ENCODE measurements around the gene BRSK2.
A peak's percentile ranks its signal among the peaks of the same experiment; 100 is the strongest.

The BRSK2 gene

GRCh38 chr11:1388763-1389102 lies 1.0 kb upstream of the BRSK2 start:
- TF ChIP-seq CTCF (IDR thresholded peaks at IDR 0.05; ENCODE audit: insufficient read depth, missing control alignments), result no peak

GRCh38 chr11:1389103-1389931 lies 417 bp upstream of the BRSK2 start:
- DNase-seq (ENCODE audit: insufficient read length, low spot score) (peak; percentile 62), FAIRE-seq (no peak)
- peak; percentile 3 for TF ChIP-seq CTCF (IDR thresholded peaks at IDR 0.05; ENCODE audit: insufficient read depth, missing control alignments)

More at GRCh38 chr11:1388763-1389102, 1.0 kb upstream of the BRSK2 start:
- FAIRE-seq, result no peak
- no peak for DNase-seq (ENCODE audit: insufficient read length, low spot score)

- TF ChIP-seq CTCF (IDR thresholded peaks at IDR 0.05; ENCODE audit: insufficient read depth, missing control alignments), result no peak
- no peak for FAIRE-seq
- DNase-seq (ENCODE audit: insufficient read length, low spot score), result no peak
Observed at GRCh38 chr11:1390569-1391164, 933 bp downstream of the BRSK2 start.

GRCh38 chr11:1391165-1392075 lies 1.7 kb downstream of the BRSK2 start:
- DNase-seq (ENCODE audit: insufficient read length, low spot score) (no peak), FAIRE-seq (no peak)
- no peak for TF ChIP-seq CTCF (IDR thresholded peaks at IDR 0.05; ENCODE audit: insufficient read depth, missing control alignments)

- no peak for DNase-seq (ENCODE audit: insufficient read length, low spot score)
- FAIRE-seq, result no peak
- no peak for TF ChIP-seq CTCF (IDR thresholded peaks at IDR 0.05; ENCODE audit: insufficient read depth, missing control alignments)
Observed at GRCh38 chr11:1392111-1392510, 2.4 kb downstream of the BRSK2 start.

- DNase-seq (ENCODE audit: insufficient read length, low spot score) (no peak), FAIRE-seq (no peak)
- TF ChIP-seq CTCF (IDR thresholded peaks at IDR 0.05; ENCODE audit: insufficient read depth, missing control alignments), result no peak
Observed at GRCh38 chr11:1392561-1392960, 2.8 kb downstream of the BRSK2 start.

Measured in D721Med (cell line).